HTR-8/SVneo (cell line): ENCODE results near the gene TMEM106B.
"Not testable (repeated sequence)": the region's sequence is repeated elsewhere in the genome, so short reads cannot be mapped to it uniquely, and the experiment has no call there.

Experiments used
- DNase-seq: peaks from one replicate; pipeline ENCODE4 v3.0.0; 2011; ENCODE audit warnings: low spot score, mixed read lengths; ENCODE audit not compliant: insufficient read length
- FAIRE-seq: peaks from 2 replicates; lab custom pipeline; 2011; peaks lifted over from hg19 to GRCh38; lab: Jason Lieb, UNC

The TMEM106B gene

DNA sequence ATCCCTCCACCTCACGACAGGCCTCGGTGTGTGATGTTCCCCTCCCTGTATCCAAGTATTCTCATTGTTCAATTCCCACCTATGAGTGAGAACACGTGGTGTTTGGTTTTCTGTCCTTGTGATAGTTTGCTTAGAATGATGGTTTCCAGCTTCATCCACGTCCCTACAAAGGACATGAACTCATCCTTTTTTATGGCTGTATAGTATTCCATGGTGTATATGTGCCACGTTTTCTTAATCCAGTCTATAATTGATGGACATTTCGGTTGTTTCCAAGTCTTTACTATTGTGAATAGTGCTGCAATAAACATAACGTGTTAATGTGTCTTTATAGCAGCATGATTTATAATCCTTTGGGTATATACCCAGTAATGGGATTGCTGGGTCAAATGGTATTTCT is 13.9 kb downstream of the TMEM106B start:
- not testable (repeated sequence) for FAIRE-seq, DNase-seq

DNA sequence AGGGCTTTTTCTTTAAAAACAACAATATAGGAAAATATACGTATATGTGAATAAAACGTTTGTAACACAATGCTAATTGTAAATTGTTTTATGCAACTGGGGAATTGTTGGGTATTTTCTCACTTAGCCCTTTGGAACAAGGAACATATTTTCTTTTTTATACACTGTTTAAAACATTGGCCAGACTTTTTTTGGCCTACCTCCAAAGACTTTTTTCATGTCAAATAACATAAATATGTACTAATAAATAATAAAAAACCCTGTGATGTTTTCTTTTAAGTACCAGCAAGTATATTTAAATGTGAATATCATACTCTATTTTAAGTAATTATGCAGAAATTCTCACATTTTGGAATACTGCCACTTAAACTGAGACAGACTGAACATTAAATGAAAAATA is 15.7 kb downstream of the TMEM106B start:
- no peak for DNase-seq
- no peak for FAIRE-seq

DNA sequence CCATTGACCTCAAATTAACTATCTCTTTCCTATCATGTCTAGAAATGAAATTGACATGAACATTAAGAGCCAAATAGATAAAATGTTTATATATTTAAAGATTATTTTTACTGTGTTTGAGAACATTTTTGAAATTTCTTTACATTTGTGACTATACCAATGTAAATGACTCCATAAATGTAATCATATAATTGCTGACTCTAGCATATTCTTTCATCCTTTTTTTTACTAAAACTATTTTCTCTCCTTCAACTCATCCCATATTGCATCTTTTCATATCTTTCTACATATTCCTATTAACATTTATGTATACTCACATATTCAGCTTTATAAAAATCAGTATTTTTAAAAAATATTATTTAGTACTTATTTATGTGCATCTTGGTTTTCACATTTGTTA is 16.9 kb downstream of the TMEM106B start:
- DNase-seq (no peak), FAIRE-seq (no peak)

DNA sequence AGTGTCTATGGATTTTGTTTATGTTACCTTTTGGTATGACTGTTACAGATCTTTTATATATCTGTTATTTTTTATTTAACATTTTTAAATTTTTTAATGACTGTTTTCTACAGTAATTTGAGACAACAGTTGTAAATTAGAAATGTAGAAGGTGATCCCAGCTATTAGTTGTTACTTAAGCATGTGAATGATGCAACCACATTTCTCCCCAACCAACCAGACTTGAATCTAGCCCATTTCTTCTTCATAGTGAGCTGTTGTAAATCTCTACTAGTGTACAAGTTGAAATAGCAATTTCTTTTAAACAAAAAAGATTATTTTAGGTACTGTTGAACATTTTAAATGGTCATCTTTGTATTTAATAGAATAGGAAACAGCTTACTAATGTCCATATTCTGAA is 18.0 kb downstream of the TMEM106B start:
- DNase-seq (no peak), FAIRE-seq (no peak)

DNA sequence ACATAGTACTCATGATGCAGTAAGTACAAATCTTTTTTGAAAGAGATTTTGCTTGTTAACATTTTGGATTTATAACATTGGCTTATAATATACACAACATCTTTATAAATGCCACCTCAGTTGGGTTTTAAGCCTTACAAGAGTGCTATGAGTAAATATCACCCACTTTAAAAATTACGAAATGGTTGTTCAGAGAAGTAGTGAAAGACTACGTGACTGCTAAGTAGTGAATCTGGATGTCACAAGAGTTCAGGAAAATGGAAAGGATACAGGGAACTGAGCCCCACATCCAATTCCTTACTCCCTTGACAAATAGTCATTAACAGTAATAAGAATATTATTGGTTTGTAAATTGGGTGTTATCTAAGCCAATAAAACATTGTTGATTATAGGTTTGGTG is 20.0 kb downstream of the TMEM106B start:
- FAIRE-seq: no peak
- DNase-seq: no peak

DNA sequence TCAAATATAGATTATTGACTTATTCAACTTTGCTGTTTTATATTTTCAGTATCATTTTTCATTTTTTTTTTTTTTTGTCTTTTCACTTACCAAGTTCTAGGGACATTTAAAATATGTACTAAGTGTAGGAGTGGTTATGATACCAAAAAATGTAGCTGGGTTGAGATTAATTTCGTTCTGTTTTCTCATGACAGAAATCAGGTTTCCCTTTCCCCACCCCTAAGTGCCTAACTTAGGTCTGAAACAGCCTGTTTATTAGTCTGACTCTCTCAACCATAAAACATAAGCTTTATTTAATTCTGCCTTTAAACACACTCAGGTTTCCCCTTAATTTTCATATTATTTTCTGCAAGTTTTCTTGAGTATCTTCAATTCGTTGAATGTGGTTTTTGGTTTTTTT is 22.1 kb downstream of the TMEM106B start:
- DNase-seq: no peak
- FAIRE-seq: no peak

DNA sequence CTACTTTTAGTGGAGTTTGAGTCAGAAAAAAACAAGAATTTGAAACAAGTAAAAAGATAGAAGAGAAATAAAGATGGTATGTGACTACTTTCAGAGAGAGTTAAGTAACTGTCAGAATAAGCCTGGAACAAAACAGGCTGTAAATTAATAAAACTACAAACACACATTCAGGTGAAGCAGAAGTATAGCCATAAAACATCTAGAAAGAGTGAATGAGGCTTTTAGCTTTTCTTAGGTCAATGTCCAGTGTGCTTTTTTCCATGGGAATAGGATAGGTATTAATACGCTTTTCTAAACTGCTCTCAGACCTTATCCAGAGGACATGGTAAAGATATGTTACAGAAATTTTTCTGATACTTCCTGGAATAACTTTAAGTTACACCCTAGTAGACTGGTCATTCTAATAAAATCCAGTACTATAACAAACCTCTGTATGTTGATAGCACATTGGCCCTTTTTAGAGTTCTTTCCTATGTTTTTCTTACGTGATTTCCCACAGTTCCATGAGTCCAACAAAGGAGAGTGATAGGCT is 23.3 kb downstream of the TMEM106B start:
- no peak for FAIRE-seq
- DNase-seq: no peak

DNA sequence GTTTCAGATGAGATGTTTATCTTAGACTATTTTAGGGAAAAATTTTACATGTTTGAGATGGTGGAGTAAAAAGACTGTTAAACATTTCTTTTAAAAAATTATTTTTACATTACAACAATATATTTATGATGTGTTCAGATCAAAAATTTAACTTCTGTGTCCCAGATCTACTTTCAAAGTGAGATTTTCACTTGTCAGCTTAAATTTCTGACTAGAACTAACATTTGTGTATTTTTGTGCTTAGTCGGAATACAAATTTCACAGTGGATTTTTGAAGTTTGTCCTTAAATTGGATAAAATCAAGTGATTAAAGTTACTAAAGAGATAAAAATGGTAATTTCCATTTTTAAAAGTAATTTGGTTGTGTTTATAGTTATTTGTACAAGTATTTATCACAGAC is 24.9 kb downstream of the TMEM106B start:
- no peak for FAIRE-seq

DNA sequence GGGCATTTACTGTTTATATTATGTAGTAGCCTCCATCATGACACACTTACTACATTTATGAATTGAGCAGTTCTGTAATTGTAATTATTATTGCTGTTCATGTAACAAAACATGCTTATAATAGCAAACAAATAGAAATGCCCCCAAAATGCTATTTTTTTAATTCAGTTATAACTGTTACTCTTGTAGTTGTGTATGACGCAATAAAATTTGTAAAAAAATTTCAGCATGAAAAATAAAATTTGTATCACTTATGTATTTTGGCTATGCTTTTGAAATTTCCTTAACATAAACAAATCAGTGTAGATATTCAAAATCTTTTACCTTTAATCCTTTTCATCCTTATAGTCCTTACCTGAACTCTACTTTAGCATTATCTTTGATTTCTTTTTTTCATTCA is 25.9 kb downstream of the TMEM106B start:
- DNase-seq (no peak), FAIRE-seq (no peak)

More for the DNA sequence above, 24.9 kb downstream of the TMEM106B start:
- DNase-seq: no peak

DNA sequence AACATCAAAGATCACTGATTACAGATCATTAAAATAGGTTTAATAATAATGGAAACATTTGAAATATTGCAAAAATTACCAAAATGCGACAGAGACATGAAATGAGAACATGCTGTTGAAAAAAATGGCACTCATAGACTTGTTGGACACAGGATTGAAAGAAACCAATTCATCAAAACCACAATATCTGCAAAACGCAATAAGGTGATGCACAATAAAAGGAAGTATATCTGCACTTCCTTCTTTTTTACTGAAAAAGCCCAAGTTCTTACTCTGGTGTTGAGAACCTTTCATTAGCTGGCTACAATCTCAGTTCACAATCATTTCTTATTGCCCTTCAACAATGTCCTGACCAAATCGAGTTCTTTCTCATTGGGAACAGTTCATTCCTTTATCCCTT is 28.7 kb downstream of the TMEM106B start:
- DNase-seq (no peak), FAIRE-seq (no peak)

DNA sequence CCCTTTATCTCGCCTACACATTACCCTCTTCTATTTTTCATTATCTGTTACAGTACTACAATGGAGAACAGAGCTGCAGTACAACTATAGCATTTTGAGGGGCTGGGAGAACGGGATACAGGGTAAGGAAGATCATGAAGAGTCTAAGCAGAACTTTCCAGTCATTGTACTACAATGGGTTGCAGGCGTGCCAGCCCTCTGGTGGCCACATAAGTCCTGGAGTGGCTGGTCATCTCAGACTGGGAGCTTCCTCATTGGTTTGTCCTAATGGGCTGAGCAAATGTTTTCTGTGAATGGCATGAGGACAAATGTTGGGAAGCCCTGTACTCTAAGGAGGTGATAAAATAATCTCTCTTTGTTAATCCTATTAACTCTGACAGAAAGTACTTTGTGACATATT is 33.0 kb downstream of the TMEM106B start:
- FAIRE-seq (no peak), DNase-seq (peak; percentile 15)

DNA sequence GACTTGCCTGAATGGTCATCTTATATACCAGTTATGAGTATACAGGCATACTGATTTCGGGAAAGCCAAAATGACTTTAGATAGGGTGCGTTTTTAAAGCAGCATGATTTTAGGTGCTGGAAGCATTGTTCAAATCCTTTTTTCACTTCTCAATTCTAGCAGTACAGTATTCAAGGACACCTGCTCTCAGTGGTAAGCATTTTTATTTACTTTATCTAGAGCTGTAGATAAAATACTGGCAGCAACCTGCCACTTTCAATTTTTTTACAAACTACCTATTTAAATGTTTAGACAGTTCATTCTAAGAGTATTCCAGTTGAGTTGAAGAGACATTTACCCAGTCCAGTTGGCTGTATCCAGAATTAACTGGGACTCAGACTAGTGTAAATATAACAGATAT is 33.6 kb downstream of the TMEM106B start:
- no peak for FAIRE-seq

DNA sequence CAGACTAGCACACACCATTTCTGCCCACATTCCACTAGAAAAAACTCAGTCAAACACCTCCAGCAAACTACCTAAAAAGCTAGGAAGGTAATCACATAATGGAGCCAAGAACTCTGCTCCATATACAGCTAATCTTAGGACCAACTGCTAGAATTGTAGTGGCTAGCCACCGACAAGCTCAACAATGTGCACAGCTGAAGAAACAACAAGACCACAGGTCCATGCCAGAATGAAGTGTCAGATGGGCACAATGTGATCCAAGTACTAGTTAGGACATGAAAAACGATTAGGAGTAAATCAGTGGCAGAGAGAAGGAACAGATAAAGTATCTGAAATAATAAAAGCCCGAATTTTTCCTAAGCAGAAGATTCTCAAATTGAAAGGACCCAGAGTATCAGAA is 38.6 kb downstream of the TMEM106B start:
- no peak for FAIRE-seq
- no peak for DNase-seq

More for the DNA sequence above, 33.6 kb downstream of the TMEM106B start:
- DNase-seq: no peak

DNA sequence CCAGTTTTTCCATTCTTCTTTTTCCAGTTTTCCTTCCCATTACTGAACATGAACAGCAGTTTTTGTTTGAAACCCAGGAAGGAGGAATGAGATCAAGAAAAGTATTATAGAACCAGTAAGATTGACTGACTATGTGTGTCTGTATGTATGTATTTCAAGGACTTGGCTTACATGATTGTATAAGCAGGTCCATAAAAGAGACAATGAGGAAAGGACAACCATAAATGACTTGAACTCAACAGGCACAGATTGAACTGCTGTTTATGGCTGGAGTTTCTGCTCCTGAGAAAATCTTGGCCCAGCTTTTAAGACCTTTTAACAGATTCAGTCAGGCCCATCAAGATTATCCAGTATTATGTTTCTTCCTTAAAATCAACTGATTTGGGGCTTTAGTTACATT is 39.1 kb downstream of the TMEM106B start:
- FAIRE-seq (no peak), DNase-seq (no peak)

DNA sequence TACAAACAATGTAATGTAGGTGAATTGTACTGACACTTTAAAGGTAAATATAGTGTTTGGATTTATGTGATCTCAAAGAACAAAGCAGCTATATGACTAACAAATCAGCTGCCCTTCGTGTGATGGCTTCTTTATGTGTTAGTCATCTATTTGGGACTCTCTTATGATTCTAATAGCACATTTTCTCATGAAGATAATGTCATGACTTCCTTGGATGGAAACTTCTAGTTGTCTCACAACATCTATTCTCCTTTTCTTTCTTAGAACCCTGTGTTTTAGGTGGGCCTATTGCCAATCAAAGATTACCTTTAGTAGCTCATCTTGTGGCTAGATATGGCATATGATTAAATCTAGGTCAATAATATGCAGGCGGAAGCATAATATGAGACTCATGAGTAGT is 45.0 kb downstream of the TMEM106B start:
- DNase-seq (no peak), FAIRE-seq (no peak)

DNA sequence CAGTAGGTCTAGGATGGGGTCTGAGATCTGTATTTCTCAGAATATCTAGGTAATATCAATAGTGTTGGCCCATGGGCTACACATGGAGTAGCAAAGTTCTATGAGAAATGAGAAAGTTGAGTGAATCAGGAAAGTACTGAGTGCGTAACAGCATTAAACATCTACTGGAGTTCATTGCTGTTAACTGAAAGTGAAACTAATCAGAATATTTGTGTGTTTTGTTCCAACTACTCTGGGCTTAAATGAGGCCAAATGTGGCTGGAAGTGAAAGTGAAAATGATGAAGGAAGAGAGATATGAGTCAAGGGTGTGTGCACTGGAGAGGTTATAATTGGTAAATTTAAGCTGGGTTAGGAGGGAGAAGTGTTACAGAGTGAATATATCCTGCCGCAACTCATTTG is 46.5 kb downstream of the TMEM106B start:
- DNase-seq (peak; percentile 3), FAIRE-seq (no peak)

DNA sequence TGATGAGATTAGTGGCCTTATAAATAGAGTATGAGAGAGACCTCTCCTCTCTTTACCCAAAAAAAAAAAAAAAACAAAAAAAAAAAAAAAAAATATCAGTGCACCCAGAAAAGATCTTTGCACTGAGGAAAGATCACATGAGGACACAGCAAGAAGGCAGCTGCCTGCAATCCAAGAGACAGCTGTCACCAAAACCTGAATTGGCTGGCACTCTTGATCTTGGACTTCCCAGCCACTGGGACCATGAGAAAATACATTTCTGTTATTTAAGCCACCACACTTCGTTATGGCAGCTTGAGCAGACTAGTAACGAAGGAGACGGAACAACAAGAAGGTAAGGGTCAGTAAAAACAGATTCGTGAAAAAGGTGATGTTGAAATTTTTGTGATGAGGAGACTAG is 47.0 kb downstream of the TMEM106B start:
- no peak for FAIRE-seq

DNA sequence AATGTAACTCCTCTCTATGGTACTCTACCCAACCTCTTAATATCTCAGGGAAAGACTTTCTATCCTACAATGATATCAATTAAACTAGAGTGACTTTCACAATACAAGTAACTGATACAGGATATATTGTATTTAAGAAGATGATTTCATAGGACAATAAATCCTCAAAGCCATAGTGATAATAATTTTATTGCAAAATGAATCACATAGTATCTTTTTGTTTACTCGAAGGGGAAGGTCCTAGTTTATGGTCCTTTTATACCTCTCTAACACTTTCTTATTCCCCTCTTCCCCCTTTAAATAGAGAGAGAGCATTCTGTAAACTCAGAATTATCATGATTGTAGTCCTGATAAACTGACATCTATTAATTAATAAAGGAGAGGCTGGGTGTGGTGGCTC is 56.4 kb downstream of the TMEM106B start:
- no peak for FAIRE-seq
- no peak for DNase-seq

More for the DNA sequence above, 47.0 kb downstream of the TMEM106B start:
- no peak for DNase-seq

DNA sequence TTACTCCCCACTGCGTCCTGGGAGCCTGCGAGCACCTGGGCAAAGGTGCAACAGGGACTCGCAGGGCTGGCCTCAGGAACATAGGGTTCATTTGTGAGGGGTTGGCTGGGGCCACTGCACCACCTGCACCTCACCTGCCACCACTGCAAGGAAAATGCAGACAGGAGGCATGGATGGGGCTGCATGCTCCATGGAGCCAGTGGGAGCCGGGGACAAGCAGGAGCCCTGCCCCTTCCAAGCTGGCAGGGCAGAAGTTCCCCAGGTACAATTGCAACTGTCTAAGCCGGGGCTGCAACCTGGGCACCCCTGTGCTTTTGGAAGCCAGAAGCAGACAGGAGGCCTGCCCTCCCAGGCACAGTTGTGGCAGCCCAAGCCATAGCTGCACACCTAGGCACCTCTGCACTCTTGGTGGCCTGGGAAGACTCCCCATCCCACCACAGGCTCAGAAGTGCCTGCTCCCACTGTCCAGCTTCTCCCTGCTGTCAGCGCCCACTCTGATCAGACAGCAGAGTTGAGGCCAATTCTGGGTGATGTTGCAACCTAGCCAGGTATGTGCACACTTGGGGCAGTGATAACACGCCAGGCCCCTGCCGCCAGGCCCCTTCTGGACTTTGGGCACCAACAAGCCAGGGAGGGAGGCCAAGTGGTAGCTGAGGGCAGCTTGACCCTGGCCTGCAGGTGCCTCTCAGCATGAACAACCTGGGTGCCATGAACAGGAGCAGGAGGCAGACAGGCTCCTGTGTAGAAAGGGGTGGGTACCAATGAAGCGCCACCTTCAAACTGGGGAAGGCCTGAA is 58.2 kb downstream of the TMEM106B start:
- FAIRE-seq (no peak), DNase-seq (no peak)

DNA sequence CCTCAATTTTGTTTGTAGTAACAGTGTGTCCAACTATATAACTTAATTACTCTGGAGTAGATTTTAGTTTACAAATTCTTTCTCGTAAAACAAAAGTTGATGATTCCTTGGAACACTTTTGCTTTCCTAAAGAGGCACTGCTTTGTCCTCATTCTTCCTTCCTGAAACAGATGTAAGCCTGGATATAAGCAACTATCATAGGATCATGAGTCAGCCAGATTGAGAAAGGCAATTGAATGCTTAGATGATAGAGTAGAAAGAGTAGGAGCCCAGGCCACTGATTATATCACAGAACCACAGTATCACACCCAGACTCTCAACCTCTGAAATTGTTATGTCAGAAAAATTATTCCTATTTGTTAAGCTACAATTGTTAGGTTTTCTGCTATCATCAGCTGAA is 69.9 kb downstream of the TMEM106B start:
- FAIRE-seq (no peak), DNase-seq (no peak)

DNA sequence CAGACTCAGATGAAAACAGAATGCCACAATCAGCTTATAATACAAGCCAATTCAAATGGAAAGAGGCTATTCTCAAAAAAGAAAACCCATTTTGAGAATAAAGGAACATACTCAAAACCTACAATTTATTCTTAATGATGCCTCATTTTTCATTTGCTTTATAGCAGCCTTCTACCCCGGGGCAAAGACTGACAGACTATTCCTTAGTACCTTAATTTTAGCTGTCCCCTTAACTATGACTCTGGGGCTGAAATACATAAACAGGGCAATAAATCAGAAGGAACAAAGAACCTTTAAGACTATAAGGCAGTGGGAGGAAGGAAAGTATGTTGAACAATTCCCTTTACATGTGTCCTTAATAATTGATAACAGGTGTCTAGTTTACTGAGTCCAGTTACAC is 76.8 kb downstream of the TMEM106B start:
- DNase-seq (no peak), FAIRE-seq (no peak)

DNA sequence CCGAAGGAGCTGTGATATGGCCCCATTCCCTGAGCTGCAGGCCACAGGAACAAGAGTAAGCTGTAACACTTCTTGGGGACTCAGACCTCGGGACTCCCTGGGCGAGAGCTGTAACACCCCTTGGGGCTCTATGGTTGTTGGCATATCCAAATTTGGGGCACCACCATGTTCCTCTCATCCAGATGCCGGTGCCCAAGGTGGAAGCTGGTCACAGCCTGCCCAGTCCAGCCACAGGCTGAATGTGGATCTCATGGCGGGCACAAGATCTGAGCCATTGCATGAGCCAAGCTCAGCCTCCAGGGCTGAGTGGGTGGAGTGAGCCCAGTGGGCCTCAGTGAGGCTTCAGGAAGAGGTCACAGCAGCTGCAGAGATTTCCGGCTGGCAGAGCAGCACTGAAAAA is 78.9 kb downstream of the TMEM106B start:
- DNase-seq: no peak
- FAIRE-seq: no peak
